Urinary bladder (tissue), 4 donors: Measurements from ENCODE around the gene HOXD9. TPM values are rescaled to one million over a fixed set of nuclear protein-coding genes. Genes with fewer than 3 reads are reported as not detected.

ENCODE experiments used
- DNase-seq: peaks from one replicate; pipeline ENCODE4 v3.0.0-alpha.2; 2015; ENCODE audit errors: extremely low spot score
- H3K27ac ChIP-seq: one replicate; pipeline ENCODE4 v1.5.1; 2013; ENCODE audit warnings: low read depth, mild to moderate bottlenecking, moderate library complexity
- H3K36me3 ChIP-seq: one replicate; pipeline ENCODE4 v1.6.1; 2013; ENCODE audit warnings: mild to moderate bottlenecking, moderate library complexity; ENCODE audit not compliant: insufficient read depth
- H3K4me1 ChIP-seq: one replicate; pipeline ENCODE4 v1.6.1; 2013; ENCODE audit warnings: mild to moderate bottlenecking, moderate library complexity; ENCODE audit not compliant: insufficient read depth
- H3K4me3 ChIP-seq: one replicate; pipeline ENCODE4 v1.5.1; 2013; ENCODE audit warnings: low read depth, low read length
- WGBS: extraction: QIAGEN DNeasy Blood & Tissue Kit; methylation state at CpG from one replicate; pipeline ENCODE4 v1.1.7; 2013; 5-methylcytosine and 5-hydroxymethylcytosine counted together
- polyA plus RNA-seq: library from polyadenylated mRNA; stranded (reverse); fragments of 200-250 nt; gene quantifications from one replicate; pipeline ENCODE4 v1.2.3, GENCODE V29; 2013
- total RNA-seq: library from RNA; depleted of rRNA; stranded (reverse); fragments of >200 nt; gene quantifications from one replicate; pipeline ENCODE4 v1.2.3, GENCODE V29; 2014
- donor health status: healthy with polysubstance abuse.
- donor health status: healthy.

The HOXD9 gene
- total and polyA plus RNA-seq, 2 donors: 2.9 to 5.6 TPM

GRCh38 chr2:176164201-176164600 is 41.7 kb downstream of the HOXD9 start:
- H3K27ac ChIP-seq: no peak overlapping the region
- H3K4me1 ChIP-seq: no peaks in the 10 kb centered on the region
- no peak overlapping the region for H3K4me3 ChIP-seq
- H3K36me3 ChIP-seq: no peaks in the 10 kb centered on the region
- DNase-seq: no peak
- 23% methylated on average over 13 of the region's 13 CpGs for WGBS

DNA sequence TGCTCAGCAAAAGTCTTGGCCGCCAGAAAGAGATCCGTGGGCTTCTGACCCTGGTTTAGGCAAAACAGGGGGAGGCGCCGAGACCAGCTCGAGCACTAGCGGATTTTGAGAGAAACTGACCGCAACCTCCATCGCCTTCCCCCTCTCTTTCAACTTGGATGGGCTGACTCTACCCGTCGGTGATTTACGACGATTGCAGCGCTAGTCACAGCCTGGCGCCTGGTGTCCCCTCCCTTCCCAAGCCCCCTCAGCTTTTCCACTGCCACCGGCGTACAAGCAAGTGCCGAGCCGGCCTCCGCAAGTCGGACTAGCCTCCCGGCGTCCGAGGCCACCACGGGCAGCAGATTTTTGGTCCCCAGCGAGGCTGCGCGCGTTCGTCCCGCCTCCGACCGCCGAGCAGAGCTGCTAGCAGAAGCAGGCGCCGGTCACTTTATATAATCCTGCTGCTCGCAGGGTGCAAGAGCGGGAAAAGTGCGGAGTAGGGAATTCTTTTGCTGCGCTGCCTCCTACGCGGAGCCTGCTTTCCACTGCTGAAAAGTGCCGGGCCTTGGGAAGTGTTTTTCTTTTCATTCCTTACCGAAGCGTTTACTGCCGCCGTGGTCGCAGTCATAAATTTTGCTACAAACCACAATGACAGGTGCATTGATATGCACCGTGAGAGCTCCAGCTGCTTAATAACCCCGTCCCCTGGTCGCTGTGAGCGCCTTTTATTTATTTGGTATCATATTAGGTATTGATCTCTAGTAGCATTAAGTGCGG is 42.3 kb downstream of the HOXD9 start:
- Histone ChIP-seq H3K36me3 (no peaks in the 10 kb centered on the region), H3K4me1 (no peaks in the 10 kb centered on the region), H3K27ac (no peak overlapping the region), H3K4me3 (no peak overlapping the region)
- DNase-seq: no peak
- WGBS: 8% methylated on average over 52 of the region's 52 CpGs

DNA sequence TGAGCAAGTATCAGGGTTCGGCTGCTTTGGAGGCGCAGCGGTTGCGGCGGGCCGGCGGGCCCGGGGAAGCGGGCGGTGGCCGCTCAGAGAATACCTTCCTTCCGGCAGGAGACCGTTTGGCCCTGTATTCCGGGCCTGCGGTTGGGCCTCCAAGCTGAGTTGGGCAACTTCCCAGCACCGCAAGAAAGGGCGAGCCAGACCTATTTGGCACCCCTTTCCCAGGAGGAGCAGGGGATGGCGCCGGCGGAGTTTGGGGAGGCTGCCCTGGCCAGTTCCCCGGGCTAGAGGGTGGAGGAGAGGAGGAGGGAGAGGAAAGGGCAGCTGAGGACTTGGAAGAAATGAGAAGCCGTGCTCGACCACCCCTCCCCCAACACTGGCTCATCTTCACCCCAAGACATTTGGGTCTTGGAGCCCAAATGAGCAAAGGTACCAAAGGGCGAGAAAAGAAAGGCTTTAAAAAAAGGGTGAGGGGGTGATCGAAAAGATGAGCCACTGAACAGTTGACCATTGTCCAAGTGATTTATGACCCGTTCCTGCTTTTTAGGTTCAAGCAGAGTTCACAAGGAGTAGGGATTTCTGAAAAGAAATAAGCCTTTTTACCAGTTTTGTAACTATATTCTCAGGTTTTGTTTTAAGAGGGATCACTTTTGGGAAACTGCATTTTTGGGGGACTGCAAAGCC is 43.0 kb downstream of the HOXD9 start:
- no peak for DNase-seq
- whole genome bisulfite sequencing: 16% methylated on average over 26 of the region's 26 CpGs
- H3K36me3 ChIP-seq: no peaks in the 10 kb centered on the region
- no peak overlapping the region for H3K27ac ChIP-seq
- no peaks in the 10 kb centered on the region for H3K4me1 ChIP-seq
- no peak overlapping the region for H3K4me3 ChIP-seq

DNA sequence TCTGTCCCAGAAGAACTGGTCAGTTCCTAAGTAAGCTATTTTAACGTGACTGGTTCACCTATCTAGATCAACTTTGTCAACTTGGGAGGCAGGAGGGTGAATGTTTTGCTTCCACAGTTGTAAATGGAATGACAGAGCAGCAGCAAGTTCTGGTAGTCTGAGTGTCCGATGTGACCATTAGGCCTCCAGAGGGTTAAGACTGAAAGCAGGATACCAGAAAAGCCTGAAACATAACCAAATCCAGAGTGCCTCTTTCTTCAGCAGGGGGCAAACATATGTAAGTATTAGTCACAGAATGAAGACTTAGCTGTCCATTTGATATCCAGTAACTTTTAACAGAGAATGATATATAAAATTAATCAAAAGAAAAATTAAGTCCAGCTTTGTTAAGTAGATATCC is 43.8 kb downstream of the HOXD9 start:
- no peaks in the 10 kb centered on the region for H3K36me3 ChIP-seq
- H3K27ac ChIP-seq: no peak overlapping the region
- no peaks in the 10 kb centered on the region for H3K4me1 ChIP-seq
- H3K4me3 ChIP-seq: no peak overlapping the region
- 43% methylated on average over 2 of the region's 2 CpGs for WGBS
- no peak for DNase-seq

GRCh38 chr2:176167398-176167797 is 44.9 kb downstream of the HOXD9 start:
- DNase-seq: no peak
- H3K27ac ChIP-seq: no peak overlapping the region
- H3K36me3 ChIP-seq: no peaks in the 10 kb centered on the region
- no peak overlapping the region for H3K4me3 ChIP-seq
- H3K4me1 ChIP-seq: no peaks in the 10 kb centered on the region
- WGBS: 73% methylated on average over 1 of the region's 1 CpG

- 77% methylated on average over 5 of the region's 5 CpGs for WGBS
- H3K4me1 ChIP-seq: no peaks in the 10 kb centered on the region
- H3K27ac ChIP-seq: no peak overlapping the region
- H3K36me3 ChIP-seq: no peaks in the 10 kb centered on the region
- H3K4me3 ChIP-seq: no peak overlapping the region
- DNase-seq: no peak
Measured at GRCh38 chr2:176169181-176169580, 46.7 kb downstream of the HOXD9 start.

DNA sequence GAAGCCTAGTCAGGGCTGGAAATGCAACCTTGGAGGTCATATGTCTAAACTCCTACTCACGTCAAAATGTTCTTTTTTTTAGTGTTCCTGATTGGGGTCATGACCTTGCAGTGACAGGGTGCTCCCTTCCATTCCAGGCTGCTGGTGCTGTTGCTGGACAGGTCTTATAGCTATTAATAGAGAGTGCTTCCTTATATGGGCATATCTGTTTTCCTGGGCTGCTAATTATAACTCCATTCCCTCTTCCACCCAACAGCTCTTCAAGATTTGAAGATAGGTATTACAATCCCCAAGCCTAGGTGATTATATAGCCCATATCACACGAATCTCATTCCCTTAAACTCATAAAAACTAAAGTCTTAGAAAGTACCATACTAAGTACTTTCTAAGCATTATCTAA is 47.2 kb downstream of the HOXD9 start:
- 69% methylated on average over 2 of the region's 2 CpGs for WGBS
- H3K4me1 ChIP-seq: no peaks in the 10 kb centered on the region
- H3K27ac ChIP-seq: no peak overlapping the region

GRCh38 chr2:176170602-176171305 is 48.2 kb downstream of the HOXD9 start:
- Histone ChIP-seq H3K4me1 (no peaks in the 10 kb centered on the region), H3K36me3 (no peaks in the 10 kb centered on the region), H3K27ac (no peak overlapping the region), H3K4me3 (no peak overlapping the region)
- no peak for DNase-seq
- WGBS: 90% methylated on average over 1 of the region's 1 CpG

More for the DNA sequence above, 47.2 kb downstream of the HOXD9 start:
- no peak for DNase-seq
- H3K36me3 ChIP-seq: no peaks in the 10 kb centered on the region
- no peak overlapping the region for H3K4me3 ChIP-seq

DNA sequence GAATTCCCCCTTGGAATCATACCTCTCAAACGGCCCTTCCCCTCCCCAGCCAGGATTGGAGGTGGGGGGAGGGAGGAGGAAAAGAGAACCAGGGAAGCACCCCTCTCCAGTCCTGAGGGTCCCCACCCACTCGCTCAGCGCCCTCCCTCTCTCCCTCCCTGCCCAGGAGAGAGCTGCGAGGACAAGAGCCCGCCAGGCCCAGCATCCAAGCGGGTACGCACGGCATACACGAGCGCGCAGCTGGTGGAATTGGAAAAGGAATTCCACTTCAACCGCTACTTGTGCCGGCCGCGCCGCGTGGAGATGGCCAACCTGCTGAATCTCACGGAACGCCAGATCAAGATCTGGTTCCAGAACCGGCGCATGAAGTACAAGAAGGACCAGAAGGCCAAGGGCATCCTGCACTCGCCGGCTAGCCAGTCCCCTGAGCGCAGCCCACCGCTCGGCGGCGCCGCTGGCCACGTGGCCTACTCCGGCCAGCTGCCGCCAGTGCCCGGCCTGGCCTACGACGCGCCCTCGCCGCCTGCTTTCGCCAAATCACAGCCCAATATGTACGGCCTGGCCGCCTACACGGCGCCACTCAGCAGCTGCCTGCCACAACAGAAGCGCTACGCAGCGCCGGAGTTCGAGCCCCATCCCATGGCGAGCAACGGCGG is 49.0 kb downstream of the HOXD9 start:
- no peak for DNase-seq
- Histone ChIP-seq H3K4me3 (no peak overlapping the region), H3K27ac (no peak overlapping the region), H3K36me3 (no peaks in the 10 kb centered on the region), H3K4me1 (no peaks in the 10 kb centered on the region)
- 11% methylated on average over 51 of the region's 51 CpGs for WGBS

- WGBS: 22% methylated on average over 60 of the region's 60 CpGs
- no peak for DNase-seq
- no peak overlapping the region for H3K27ac ChIP-seq
- H3K4me1 ChIP-seq: no peaks in the 10 kb centered on the region
- no peaks in the 10 kb centered on the region for H3K36me3 ChIP-seq
- no peak overlapping the region for H3K4me3 ChIP-seq
Measured at GRCh38 chr2:176172007-176172894, 49.7 kb downstream of the HOXD9 start.

DNA sequence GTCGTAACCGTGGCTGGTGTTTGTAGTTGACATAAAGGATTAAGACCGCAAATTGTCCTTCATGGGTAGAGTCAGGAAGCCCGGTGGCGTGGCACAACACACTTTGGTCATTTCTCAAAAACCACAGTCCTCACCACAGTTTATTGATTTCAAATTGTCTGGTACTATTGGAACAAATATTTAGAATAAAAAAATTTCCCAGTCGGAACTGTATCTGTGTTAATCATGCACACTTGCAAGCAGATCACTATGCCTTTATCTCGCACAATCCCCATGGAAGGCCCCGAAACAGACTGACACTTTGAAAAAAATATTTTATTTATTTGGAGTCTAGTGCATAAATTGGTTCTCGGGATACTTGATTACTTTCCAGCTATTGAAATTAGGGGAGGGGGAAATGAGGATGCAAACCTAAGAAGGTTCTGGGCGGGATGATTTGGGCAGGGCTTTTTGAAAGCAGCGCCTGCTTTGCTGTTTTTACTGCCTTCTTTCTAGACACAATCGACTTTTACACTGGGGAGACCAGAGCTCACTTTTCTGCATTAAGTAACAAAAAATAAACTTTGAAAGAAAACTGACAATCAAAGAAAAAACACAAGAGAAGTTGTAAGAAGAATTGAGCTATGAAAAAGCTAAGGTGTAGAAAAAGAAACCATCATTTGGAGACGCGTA is 50.5 kb downstream of the HOXD9 start:
- Histone ChIP-seq H3K4me1 (no peaks in the 10 kb centered on the region), H3K36me3 (no peaks in the 10 kb centered on the region), H3K4me3 (no peak overlapping the region), H3K27ac (no peak overlapping the region)
- no peak for DNase-seq
- WGBS: 41% methylated on average over 14 of the region's 14 CpGs

- no peaks in the 10 kb centered on the region for H3K36me3 ChIP-seq
- no peak overlapping the region for H3K4me3 ChIP-seq
- 28% methylated on average over 7 of the region's 7 CpGs for WGBS
- no peak for DNase-seq
- H3K27ac ChIP-seq: no peak overlapping the region
- H3K4me1 ChIP-seq: no peaks in the 10 kb centered on the region
Measured at GRCh38 chr2:176173567-176174381, 51.3 kb downstream of the HOXD9 start.
